ENCODE data around the gene DMWD. TPM values are rescaled to one million over a fixed set of nuclear protein-coding genes. Genes with fewer than 3 reads are reported as not detected.

The DMWD gene
- total RNA-seq, 3 donors from 2014 or later (not counting 1 experiment from before 2014, with no cell fraction given): 66.2 to 82.1 (median 66.3) TPM

DNA sequence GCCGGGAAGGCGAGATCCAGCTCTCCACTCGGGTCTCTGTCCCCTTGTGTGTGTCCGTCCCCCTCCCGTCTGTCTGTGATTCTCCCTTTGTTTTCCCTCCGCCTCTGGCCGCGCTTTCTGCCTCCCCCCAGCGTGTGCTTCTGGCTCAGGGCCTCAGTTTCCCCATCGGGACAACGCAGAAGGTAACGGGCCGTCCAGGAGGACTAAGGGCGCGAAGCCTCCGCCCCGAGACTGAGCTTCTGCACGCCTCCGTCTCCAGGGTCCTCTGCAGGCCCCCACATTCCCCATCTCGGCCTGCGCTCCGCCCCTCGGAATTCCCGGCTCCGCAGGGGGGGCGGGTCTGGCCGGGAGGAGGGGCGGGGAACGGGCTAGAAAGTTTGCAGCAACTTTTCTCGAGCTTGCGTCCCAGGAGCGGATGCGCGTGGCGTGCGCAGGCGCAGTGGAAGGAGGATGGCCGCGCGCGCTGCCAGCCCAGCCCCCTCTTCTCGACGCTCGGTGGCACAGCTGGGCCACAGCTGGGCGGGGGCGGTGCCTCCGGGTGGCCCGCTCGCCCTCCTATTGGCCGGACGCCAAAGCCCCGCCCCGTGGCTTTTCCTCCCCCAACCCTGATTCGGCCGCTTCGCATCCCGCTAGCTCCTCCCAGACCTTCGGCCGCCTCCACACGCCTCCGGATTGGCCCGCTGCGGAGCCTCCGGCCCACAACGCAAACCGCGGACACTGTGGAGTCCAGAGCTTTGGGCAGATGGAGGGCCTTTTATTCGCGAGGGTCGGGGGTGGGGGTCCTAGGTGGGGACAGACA lies 23.5 kb downstream of the DMWD start, which contains the start of gene SIX5:
SIX5 (minus strand) TSS at position 269 of the 799 bp plus-strand sequence. CDS start 408 bp downstream, outside the sequence.
- H3K4me1 Mint-ChIP-seq: peaks cover 5 to 28% of the 10 kb centered on the region in 2 donors
- H3K27me3 Mint-ChIP-seq (ENCODE audit: low read depth in 2 of 2): peaks cover 0 to 7% of the 10 kb centered on the region in 2 donors
- TF ChIP-seq, protein P1, sequence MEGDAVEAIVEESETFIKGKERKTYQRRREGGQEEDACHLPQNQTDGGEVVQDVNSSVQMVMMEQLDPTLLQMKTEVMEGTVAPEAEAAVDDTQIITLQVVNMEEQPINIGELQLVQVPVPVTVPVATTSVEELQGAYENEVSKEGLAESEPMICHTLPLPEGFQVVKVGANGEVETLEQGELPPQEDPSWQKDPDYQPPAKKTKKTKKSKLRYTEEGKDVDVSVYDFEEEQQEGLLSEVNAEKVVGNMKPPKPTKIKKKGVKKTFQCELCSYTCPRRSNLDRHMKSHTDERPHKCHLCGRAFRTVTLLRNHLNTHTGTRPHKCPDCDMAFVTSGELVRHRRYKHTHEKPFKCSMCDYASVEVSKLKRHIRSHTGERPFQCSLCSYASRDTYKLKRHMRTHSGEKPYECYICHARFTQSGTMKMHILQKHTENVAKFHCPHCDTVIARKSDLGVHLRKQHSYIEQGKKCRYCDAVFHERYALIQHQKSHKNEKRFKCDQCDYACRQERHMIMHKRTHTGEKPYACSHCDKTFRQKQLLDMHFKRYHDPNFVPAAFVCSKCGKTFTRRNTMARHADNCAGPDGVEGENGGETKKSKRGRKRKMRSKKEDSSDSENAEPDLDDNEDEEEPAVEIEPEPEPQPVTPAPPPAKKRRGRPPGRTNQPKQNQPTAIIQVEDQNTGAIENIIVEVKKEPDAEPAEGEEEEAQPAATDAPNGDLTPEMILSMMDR (IDR thresholded peaks at IDR 0.05): no peak
- Histone ChIP-seq H3K4me1 (ENCODE audit: control insufficient read depth, insufficient read depth, low read length) (peaks cover 31% of the 10 kb centered on the region), H3K4me3 (ENCODE audit: low read length) (peak within 1 kb of the TSS; percentile 95), H3K27ac (ENCODE audit: low read length) (peak within 1 kb of the TSS; percentile 61), H3K27me3 (ENCODE audit: control insufficient read depth, insufficient read depth, low read length) (peaks cover 11% of the 10 kb centered on the region), H3K9me3 (ENCODE audit: control insufficient read depth, insufficient read depth, low read length) (no peaks in the 10 kb centered on the region), H3K36me3 (ENCODE audit: control insufficient read depth, insufficient read depth, low read length) (no peaks in the 10 kb centered on the region)
- H3K9me3 Mint-ChIP-seq: no peaks in the 10 kb centered on the region
- H3K4me3 Mint-ChIP-seq: peak within 1 kb of the TSS; percentile 90
- ATAC-seq: peak; percentile 72 to 89 (median 75)
- peak within 1 kb of the TSS; percentile 91 to 92 for H3K27ac Mint-ChIP-seq
- intact Hi-C loops (cut with micrococcal nuclease): no loop called here
- H3K36me3 Mint-ChIP-seq: no peaks in the 10 kb centered on the region
- DNase-seq: peak; percentile 94 to 98
- WGBS (ENCODE audit: insufficient coverage): under 1% methylated on average over 70 of the region's 70 CpGs

DNA sequence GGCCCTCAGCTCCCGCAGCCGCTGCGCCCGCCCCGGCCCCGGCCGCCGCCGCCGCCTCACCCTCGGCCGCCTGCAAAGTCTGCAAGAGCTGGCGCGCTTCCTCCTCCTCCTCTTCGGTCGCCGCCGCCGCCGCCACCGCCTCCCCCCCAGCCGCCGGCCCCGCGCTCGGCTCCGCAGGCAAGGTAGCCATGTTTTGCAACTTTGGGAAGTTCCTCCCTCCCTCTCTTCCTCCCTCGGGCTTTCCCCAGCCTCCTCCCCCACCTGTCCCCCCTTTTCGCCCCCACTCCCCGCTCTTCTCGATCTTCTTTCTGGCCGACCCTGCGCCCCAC lies 24.0 kb downstream of the DMWD start:
- Histone ChIP-seq H3K36me3 (ENCODE audit: control insufficient read depth, insufficient read depth, low read length) (no peaks in the 10 kb centered on the region), H3K27ac (ENCODE audit: low read length) (peak overlapping the region; percentile 59), H3K4me3 (ENCODE audit: low read length) (peak overlapping the region; percentile 95), H3K4me1 (ENCODE audit: control insufficient read depth, insufficient read depth, low read length) (peaks cover 31% of the 10 kb centered on the region), H3K9me3 (ENCODE audit: control insufficient read depth, insufficient read depth, low read length) (no peaks in the 10 kb centered on the region), H3K27me3 (ENCODE audit: control insufficient read depth, insufficient read depth, low read length) (peaks cover 11% of the 10 kb centered on the region)
- TF ChIP-seq, protein P1 (IDR thresholded peaks at IDR 0.05): no peak
- no peak for ATAC-seq
- DNase-seq: peak; percentile 43 to 64
- Mint-ChIP-seq H3K4me3 (peak overlapping the region; percentile 90), H3K27me3 (ENCODE audit: low read depth in 2 of 2) (peaks cover 0 to 7% of the 10 kb centered on the region in 2 donors), H3K27ac (peak overlapping the region; percentile 91 to 92), H3K9me3 (no peaks in the 10 kb centered on the region), H3K4me1 (peaks cover 5 to 28% of the 10 kb centered on the region in 2 donors), H3K36me3 (no peaks in the 10 kb centered on the region)
- intact Hi-C loops (cut with micrococcal nuclease): no loop called here
- WGBS (ENCODE audit: insufficient coverage): under 1% methylated on average over 33 of the region's 33 CpGs

DNA sequence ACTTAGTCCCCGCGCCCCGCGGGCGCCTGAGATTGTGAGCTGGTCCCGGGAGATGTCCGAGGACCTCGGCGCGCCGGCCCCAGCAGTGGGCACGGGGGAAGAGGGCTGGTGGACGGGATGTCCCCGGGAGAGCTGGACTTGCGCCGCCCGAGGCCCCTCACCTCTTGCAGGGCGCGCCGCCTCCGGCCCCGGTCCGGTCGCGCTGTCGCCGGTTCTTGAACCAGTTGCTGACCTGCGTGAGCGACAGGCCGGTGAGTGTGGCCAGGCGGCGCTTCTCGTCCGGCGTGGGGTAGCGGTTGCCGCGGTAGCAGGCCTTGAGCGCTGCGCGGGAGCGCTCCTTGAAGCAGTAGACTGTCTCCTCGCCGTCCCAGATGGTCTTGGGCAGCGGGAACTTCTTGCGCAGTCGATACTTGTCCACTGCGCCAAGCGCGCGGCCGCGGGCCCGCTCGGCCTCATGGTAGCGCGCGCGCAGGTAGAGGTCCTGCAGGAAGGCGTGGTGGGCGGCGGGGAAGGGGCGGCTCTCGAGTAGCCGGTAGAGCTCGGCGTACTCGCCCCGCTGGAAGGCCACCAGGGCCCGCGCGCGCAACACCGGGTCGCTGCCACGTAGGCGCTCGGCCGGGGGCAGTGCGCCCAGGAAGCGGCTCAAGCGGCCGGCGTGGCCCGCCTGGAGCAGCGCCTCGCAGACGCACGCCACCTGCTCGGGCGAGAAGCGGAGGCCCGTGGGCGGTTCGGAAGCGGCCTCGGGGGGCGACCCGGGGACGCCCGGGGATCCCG lies 24.6 kb downstream of the DMWD start:
- ATAC-seq (no peak), DNase-seq (peak in 1 of 2 donors; percentile 40)
- Mint-ChIP-seq H3K36me3 (no peaks in the 10 kb centered on the region), H3K9me3 (no peaks in the 10 kb centered on the region), H3K4me3 (peak overlapping the region; percentile 81), H3K4me1 (peaks cover 5 to 28% of the 10 kb centered on the region in 2 donors), H3K27me3 (ENCODE audit: low read depth in 2 of 2) (peaks cover 0 to 7% of the 10 kb centered on the region in 2 donors), H3K27ac (peak overlapping the region in 1 of 2 donors; percentile 91)
- peaks cover 11% of the 10 kb centered on the region for H3K27me3 ChIP-seq (ENCODE audit: control insufficient read depth, insufficient read depth, low read length)
- TF ChIP-seq, protein P1 (IDR thresholded peaks at IDR 0.05): no peak
- no peaks in the 10 kb centered on the region for H3K9me3 ChIP-seq (ENCODE audit: control insufficient read depth, insufficient read depth, low read length)
- H3K4me3 ChIP-seq (ENCODE audit: low read length): peak overlapping the region; percentile 30
- intact Hi-C loops (cut with micrococcal nuclease): no loop called here
- H3K4me1 ChIP-seq (ENCODE audit: control insufficient read depth, insufficient read depth, low read length): peaks cover 31% of the 10 kb centered on the region
- WGBS (ENCODE audit: insufficient coverage): 3% methylated on average over 102 of the region's 102 CpGs
- H3K27ac ChIP-seq (ENCODE audit: low read length): no peak overlapping the region
- no peaks in the 10 kb centered on the region for H3K36me3 ChIP-seq (ENCODE audit: control insufficient read depth, insufficient read depth, low read length)

All from natural killer cell (primary cell).